Stimulated activated CD4-positive, alpha-beta T cell treated with anti-CD3 and anti-CD28 coated beads, TNF-alpha, amount 100 ng/mL, for 24 hours (primary cell): ENCODE data around the gene ZNF655.
"Not testable (repeated sequence)": the region's sequence is repeated elsewhere in the genome, so short reads cannot be mapped to it uniquely, and the experiment has no call there.

Source experiments
- DNase-seq, 3 experiments: peaks; one replicate each; pipeline ENCODE4 v3.0.0-alpha.2; 2020; ENCODE audit warnings: low read depth in 3 of 3

Gene ZNF655

DNA sequence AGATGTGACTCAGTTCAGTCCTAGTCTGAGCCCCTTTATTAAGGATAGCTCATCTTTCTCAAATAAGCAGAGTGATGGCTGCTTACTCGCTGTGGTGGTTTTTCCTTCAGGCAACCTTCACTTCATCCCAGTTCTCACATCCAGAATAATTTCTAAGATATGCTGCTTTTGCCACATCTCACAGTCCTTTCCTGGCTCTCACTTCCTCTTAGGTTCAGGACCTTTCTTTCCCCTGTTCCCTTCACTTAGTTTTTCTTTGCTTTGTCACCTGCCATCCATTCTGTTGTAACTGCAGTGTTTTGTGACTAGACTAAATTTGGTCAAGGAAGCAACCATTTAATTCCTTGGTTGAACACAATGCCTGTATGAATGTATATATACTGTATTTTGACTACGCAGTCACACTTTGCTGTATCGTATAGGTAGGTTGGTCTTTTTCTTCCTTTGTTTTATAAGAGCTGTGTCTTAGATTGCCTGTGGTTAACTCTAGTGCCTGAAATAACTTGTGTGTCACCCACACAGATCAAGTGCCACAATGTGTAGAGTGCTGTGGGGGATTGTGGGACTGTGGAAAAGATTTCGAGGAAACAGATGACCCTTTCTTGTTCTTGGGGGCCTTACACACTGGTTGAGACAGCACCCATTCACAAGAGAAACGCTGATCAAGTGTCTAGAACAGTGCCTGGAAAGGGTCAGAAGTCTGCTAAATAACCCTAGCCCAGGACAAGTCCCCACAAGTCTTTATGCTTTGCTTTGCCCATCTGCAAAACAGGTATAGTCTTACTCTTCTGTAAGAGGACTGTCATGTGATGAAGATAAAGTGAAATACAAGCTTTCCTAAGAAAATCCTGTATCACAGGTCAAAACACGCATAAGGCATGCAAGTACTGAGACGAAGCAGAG lies 2.6 kb downstream of the ZNF655 start:
- no peak for DNase-seq

DNA sequence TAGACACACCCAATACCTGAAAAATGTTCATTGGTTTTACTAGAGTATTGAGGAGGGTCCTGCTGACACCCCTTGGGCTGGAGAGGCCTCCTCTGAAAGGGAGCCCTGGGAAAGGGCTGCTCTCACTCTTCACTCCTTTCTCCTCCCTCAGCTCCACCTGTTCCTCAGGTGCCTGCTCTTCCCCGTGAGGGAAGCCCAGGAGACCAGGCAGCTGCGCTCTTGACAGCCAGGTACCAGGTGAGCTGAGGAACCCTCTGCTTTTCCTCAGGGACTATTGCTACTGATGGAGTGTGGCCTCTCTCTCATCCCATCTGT lies 3.3 kb downstream of the ZNF655 start:
- DNase-seq: no peak

DNA sequence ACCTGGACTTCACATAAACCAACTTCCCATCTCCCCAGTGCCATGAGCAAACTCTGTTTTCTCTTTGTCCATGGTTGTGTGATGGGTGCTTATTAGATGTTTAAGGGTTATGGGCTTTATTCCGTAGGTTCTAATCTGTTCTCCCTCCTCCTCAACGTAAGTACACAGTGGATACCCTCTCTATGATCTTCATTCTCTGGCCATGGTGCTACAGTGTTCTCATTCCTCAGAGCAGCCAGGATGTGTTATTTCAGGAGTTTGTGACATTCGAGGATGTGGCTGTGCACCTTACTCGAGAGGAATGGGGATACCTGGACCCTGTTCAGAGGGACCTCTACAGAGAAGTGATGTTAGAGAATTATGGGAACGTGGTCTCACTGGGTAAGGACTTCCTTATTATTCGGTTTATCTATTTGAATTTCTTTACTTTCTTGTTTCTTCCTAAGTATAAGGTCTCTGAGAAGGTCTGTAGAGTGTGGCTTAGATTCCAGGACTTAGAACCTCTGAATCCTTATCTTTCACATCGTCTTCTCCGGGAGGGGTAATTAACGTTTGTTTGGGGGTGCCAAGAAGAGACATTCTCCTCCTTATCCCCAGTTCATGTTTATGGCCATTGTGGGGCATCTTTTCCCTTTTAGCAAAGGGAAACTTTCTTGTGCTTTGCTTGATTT lies 3.8 kb downstream of the ZNF655 start:
- DNase-seq: no peak

DNA sequence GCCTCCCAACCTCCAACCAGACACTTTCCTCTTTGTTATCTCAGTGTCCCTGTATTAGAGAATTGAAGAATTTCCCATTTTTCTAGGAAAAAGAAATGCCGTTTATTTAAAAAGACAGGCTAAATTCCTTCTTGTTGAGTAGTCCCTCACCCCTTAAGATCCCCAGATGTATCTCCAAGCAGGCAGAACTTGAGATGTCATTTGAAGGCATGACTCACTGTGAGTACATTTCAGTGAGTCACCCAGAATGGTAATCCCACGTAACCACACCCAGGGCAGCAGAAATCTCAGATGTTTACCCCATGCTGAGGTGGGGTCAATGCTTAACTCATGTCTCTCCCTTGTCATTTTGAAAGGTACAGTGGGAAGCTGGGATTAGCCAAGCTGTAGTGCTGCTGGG lies 4.4 kb downstream of the ZNF655 start:
- peak in 2 of 3 experiments; percentile 31 to 41 for DNase-seq

DNA sequence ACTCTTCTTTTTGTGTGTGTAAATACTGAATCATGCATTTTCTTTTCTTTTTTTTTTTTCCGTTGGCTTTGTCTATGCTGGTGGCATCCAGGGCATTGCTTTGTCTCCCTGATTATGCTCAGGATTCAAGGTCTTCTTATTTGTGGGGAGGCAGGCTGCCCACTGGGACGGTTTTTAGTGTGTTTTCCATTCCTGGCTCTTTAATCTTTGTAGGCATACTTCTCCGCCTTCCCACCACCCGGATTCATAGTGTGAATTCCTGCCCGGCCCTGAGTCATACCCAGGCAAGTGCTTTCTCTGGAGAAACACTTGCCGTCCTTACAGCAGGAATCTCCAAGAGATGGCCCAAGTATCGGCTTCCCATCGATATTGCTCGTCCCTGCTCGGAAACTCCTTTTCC lies 5.2 kb downstream of the ZNF655 start:
- no peak for DNase-seq

DNA sequence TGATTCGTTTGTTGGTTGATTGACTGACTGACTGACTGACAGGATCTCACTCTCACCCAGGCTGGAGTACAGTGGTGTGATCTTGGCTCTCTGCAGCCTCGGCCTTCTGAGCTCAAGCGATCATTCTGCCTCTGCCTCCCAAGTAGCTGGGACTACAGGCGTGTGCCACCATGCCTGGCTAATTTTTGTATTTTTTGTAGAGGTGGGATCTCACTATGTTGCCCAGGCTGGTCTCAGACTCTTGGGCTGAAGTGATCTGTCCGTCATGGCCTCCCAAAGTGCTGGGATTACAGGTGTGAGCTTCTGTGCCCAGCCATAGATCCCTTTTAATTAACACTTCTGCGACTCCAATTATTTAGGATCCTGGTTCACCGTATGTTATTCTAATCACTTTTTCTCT lies 10.3 kb downstream of the ZNF655 start:
- DNase-seq: not testable (repeated sequence)

DNA sequence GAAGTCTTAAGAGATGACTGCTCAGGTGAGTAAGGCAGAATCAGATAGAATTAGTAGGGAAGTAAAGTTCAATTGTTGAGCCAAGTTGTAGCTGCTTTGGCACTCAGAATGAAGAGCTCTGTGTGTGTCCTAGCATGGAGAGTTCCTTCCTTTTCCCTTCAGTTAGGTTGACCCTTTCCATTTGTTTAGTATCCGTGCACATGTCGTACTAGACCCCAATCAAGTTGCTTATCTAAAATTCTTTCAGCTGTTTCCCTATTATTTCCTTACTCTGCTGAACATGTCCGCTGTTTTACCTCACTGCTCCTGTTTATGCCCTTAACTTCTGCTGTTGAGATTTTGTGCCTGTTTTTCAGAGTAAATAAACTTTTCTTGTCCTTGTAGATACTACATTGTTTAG lies 13.3 kb downstream of the ZNF655 start:
- DNase-seq: no peak

DNA sequence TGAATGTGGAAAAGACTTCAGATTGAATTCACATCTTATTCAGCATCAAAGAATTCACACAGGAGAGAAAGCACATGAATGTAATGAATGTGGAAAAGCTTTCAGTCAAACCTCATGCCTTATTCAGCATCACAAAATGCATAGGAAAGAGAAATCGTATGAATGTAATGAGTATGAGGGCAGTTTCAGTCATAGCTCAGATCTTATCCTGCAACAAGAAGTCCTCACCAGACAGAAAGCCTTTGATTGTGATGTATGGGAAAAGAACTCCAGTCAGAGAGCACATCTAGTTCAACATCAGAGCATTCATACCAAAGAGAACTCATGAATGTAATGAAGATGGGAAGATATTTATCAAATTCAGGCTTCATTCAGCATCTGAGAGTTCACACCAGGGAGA lies 14.8 kb downstream of the ZNF655 start:
- no peak for DNase-seq

DNA sequence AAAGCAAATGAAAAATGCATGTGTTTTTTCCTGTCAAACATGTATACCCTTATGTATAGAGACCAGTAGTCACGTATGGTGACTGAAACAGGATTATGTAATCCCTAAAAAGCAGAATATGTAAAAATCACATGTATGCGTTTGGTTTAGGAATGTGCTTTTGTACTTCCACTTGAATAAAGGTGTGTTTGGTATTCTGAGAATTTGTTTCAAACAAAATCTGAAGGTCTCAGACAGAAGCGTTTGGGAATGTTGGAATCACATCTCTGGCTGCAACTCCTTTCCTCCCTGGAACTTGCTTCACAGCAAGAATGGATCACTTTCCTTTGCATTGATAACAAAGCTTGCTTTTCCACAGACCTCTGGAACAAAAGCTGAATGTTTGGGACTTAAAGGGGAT lies 17.8 kb downstream of the ZNF655 start:
- DNase-seq: no peak

DNA sequence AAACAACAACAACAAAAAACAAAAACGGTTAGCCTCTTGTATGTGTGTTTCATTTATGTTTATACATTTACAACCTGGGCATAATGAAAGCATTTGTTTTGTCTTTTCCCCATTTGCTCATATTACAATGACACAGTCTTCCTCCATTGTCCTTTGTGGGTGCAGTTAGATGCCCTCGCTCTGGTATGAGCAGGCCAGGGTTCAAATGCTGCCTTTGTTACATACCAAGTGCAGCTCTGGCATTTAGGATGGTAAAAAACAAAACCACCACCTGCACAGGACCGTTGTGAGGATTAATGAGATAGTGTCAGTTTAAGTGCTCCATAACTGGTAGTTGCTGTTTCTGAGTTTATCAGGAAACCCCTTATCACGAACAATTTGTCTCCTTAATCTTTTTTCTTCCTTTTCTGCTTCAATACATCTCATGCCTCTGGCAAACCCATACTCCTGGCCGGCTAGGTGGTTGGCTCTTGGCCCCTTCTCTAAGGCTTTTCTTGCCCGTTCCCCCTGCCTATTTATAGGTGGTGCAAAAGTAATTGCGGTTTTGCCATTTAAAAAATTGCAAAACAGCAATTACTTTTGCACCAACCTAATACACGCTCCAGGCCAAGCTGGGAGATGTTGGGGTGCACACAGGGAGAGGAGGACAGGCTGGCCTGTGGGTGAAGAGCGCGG lies 21.0 kb downstream of the ZNF655 start:
- DNase-seq: no peak

DNA sequence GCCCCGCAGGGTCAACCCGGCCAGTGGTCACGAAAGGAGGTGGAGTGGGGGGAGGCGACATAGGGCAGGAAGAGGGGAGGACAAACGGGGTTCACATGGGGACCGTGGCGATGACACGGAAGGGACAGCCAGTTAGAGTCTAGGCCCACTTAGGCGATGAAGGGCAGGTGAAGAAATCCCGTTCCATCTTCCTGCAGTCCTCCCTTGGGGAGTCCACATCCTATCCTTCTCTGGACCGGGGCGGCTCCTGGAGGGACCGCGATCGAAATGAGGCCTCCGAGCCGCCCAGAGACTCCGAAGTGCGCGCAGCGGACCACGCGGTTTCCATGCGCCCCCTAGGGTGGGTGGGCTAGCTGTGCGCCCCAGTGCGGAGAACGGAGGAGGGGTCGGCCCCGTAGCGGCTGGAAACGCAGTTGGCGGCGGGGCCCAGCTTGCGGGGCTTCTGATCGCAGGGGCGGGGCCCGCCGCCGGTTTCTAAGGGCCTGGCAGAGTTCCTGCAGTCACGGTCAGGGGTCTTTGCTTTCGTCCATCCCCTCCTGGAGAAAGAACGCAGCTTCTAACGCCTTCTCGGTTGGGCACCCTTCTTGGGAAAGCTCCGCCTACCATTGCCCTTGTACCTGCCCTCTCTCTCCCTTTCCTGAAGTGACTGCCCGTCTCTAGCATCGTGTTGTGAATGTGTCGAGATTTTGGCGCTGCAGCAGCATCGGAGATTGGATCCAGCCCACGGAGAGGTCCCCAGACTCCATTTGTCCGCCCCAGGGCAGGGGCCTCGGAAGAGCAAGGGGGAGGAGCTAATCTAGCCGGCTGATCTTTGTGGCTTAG lies 21.7 kb downstream of the ZNF655 start:
- peak in 1 of 3 experiments; percentile 43 for DNase-seq

DNA sequence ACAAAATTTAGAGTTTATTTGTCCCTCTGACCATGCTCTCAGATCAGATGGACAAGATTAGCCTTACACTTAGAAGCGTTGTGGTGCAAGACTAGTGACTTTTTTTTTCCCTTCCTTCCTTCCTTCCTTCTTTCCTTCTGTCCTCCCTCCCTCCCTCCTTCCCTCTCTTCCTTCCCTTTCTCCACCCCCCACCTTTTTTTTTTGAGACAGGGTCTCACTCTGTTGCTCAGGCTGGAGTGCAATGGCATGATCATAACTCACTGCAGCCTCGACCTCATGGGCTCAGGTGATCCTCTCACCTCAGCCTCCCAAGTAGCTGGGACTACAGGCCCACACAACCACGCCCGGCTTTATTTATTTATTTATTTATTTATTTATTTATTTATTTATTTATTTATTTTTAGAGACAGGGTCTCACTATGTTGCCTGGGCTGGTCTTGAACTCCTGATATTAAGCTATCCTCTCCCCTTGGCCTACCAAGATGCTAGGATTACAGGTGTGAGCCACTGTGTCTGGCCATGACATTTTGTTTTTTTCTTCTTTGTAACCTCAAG lies 22.4 kb downstream of the ZNF655 start:
- DNase-seq: not testable (repeated sequence)

DNA sequence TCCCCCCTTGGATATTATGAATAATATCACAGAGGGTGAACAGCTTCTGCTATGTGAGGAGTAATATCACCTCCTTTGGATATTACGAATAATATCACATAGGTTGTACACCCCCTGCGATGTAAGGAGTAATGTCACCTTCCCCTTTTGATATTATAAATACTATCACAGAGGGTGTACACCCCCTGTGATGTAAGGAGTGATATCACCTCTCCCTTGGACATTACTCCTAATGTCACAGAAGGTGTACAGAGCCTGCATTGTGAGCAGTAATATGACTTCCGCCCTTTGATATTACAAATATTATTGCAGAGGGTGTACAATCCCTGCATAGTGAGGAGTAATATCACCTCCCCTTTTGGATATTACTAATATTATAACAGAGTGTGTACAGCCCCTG lies 30.4 kb downstream of the ZNF655 start:
- DNase-seq: no peak

DNA sequence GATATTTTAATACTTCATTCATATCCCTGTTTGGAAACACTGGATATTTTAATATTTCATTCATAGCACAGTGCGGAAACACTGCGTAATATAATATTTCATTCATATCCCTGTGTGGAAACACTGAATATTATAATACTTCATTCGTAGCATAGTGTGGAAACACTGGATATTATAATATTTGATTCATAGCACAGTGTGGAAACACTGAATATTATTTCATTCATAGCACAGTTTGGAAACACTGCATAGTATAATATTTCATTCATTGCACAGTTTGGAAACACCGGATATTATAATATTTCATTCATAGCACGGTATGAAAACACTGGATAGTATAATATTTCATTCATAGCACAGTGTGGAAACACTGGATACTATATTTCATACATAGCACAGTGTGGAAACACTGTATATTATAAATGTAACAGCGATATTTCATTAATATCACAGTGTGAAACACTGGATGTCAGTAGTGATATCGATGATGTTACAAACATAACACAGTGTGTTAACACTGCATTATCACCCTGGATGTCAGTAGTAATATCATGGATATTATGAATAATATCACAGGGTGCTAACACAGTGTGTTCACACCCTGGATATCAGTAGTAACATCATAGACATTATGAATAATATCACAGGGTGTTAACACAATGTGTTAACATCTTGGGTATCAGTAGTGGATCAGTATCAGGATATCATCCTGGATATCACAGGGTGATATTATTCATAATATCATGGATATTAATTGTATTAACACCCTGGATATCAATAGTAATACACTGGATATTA lies 36.7 kb downstream of the ZNF655 start:
- no peak for DNase-seq

DNA sequence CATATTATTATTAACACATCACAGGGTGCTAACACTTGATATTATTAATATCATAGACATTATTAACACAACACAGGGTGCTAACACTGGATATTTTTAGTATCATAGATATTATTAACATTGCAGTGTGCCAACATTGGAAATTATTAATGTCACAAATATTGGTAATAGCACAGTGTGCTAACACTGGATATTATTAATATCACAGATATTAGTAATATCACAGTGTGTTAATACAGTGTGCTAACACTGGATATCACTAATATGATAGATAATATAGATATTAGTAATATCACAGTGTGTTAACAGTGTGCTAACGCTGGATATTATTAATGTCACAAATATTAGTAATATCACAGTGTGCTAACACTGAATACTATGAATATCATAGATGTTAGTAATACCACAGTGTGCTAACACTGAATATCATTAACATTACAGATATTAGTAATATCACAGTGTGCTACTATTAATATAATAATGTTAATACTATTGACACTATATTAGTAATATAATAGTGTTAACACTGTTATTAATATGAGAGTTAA lies 38.0 kb downstream of the ZNF655 start:
- no peak for DNase-seq

DNA sequence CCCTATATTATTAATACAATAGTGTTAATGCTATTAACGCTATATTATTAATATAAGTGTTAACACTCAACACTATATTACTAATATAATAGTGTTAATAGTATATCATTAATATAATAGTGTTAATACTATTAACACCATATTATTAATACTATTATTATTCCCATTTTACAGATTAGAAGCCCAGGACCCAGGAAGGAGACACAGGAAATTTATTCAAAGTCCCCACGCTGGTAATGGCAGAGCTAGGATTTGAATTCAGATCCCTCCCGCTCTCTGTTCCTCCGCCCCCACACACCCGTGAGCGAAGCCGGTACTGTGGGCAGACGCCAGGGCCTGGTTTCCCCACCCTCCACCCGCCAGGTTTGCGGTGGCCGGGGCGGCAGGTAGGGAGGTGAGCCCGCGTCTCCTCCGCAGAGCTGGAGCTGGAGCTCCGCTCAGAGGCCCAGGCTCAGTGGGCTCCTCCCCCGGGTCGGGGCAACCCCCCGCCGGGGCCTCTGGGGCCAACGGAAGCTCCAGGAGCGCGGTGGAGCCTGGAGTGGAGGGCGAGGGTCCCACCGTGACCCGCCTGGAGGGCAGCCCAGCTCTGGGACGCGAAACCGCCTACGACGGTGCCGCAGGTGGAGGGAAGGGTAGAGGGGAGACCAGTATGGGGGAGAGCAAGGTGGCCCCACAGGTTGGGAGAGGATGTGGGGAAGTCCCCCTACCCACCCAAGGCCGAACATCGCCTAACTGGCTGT lies 39.5 kb downstream of the ZNF655 start, which contains the start of gene TMEM225B:
Gene TMEM225B, plus strand, starts transcription at position 506 of the 740 bp plus-strand sequence. CDS start 6,122 bp downstream, outside the sequence.
- DNase-seq: peak in 1 of 3 experiments; percentile 22

DNA sequence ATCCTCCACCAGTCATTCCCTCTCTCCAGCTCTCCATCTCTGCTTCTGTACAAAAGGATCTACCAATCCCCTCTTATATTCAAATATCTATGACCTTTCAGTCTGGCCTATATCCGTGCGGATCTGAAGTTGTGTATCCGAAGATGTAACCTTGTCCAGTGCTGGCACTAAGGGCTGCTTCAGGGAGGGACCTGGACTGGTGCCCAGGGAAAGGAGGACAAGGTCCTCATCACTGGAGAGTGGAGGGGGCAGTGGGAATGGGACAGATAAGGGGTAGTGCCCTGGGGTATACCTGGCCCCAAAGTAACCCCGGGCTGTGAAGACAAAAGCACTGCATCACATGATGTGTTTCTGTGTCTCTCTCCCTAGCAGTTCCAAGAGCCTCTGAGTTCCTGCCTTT lies 41.4 kb downstream of the ZNF655 start:
- no peak for DNase-seq

DNA sequence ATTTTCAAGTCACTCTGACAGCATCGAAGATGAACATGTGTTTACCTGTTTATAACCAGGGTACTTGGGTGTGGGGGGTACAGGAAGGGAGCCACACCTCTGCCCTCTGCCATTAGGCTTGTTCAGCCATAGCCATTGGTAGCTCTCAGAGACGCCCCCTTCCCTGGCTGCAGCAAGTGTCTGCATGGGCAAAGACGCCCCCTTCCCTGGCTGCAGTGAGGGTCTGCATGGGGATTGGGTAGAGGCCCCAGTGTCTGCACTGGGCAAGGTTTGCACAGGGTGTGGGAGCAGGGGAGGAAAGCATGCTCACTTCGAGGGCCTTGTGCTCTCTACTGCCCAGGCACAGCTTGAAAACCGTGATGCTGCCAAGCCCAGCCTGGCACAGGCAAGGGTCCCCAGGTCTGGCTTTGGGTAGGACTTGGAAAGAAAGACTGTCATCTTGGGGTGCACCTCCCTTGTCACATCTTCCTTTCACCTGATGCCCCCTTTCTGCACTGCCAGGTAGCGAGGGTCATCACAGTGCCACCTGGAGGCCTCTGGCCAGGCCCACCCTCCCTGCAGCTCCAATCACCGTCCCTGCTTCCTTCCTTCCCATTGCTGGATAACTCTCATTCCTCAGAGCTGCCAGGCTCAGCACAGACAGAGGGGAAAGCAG lies 43.3 kb downstream of the ZNF655 start:
- DNase-seq: no peak

DNA sequence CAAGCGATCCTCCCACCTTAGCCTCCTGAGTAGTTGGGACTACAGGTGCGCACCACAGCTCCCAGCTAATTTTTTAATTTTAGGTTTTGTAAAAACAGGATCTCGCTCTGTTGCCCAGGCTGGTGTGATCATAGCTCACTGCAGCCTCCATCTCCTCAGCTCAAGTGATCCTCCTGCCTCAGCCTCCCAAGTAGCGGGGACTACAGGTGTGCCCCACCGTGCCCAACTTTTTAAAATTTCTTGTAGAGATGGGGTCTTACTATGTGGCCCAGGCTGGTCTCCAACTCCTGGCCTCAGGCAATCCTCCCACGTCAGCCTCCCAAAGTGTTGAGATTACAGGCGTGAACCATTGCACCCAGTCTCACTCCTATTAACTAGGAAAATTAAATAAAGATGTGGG lies 47.1 kb downstream of the ZNF655 start:
- DNase-seq: no peak
